Measurements from ENCODE around the gene CFAP410. TPM values are rescaled to one million over a fixed set of nuclear protein-coding genes. Genes with fewer than 3 reads are reported as not detected.

CFAP410 gene
- total RNA-seq, 3 donors from 2014 or later, result 22.0 to 33.0 (median 26.6) TPM

- Histone ChIP-seq H3K9me3 (no peaks in the 10 kb centered on the region), H3K4me1 (ENCODE audit: low read depth) (no peaks in the 10 kb centered on the region), H3K4me3 (no peak overlapping the region), H3K36me3 (ENCODE audit: low read depth) (peaks cover 4% of the 10 kb centered on the region)
- ATAC-seq (peak; percentile 9), DNase-seq (no peak)
- TF ChIP-seq CTCF (IDR thresholded peaks at IDR 0.05), result no peak
- intact Hi-C loops (cut with DNase I, micrococcal nuclease), result no loop called here
Measured at GRCh38 chr21:44329086-44329889, 9.9 kb downstream of the CFAP410 start.

GRCh38 chr21:44328242-44328895, 10.8 kb downstream of the CFAP410 start:
- Histone ChIP-seq H3K36me3 (ENCODE audit: low read depth) (peaks cover 4% of the 10 kb centered on the region), H3K9me3 (no peaks in the 10 kb centered on the region), H3K4me1 (ENCODE audit: low read depth) (no peaks in the 10 kb centered on the region), H3K4me3 (no peak overlapping the region)
- no peak for TF ChIP-seq CTCF (IDR thresholded peaks at IDR 0.05)
- intact Hi-C loops (cut with DNase I, micrococcal nuclease), result no loop called here
- no peak for DNase-seq
- peak; percentile 5 for ATAC-seq

DNA sequence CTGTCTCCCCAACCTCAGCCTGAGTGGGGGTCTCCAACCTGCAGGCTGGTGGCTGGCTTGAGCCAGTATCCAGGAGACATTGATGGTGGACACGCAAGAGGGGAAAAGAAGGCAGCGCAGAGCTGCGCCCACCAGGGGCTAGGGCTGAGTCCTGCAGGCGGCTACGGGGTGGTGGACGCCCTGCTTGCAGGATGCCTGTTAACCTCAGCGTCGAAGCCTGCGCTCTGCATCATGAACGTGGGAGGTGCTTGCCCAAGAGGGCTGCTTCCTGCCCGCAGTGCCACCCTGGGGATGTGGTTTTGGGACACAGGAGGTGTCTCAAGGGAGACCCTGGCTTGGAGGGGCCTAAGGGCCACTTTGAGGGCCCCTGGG, 11.6 kb downstream of the CFAP410 start:
- ATAC-seq (no peak), DNase-seq (no peak)
- Histone ChIP-seq H3K4me3 (no peak overlapping the region), H3K9me3 (no peaks in the 10 kb centered on the region), H3K36me3 (ENCODE audit: low read depth) (peaks cover 4% of the 10 kb centered on the region), H3K4me1 (ENCODE audit: low read depth) (no peaks in the 10 kb centered on the region)
- TF ChIP-seq CTCF (IDR thresholded peaks at IDR 0.05), result no peak
- intact Hi-C loops (cut with DNase I, micrococcal nuclease), result no loop called here

- no peak for TF ChIP-seq CTCF (IDR thresholded peaks at IDR 0.05)
- Histone ChIP-seq H3K9me3 (no peaks in the 10 kb centered on the region), H3K4me1 (ENCODE audit: low read depth) (no peaks in the 10 kb centered on the region), H3K36me3 (ENCODE audit: low read depth) (peaks cover 8% of the 10 kb centered on the region), H3K4me3 (no peak overlapping the region)
- no peak for DNase-seq
- intact Hi-C loops (cut with DNase I, micrococcal nuclease), result no loop called here
- no peak for ATAC-seq
Measured at GRCh38 chr21:44326716-44327602, 12.2 kb downstream of the CFAP410 start.

- no peak for DNase-seq
- intact Hi-C loops (cut with DNase I, micrococcal nuclease), result no loop called here
- no peak for ATAC-seq
- H3K9me3 ChIP-seq, result no peaks in the 10 kb centered on the region
- H3K36me3 ChIP-seq (ENCODE audit: low read depth), result peaks cover 13% of the 10 kb centered on the region
- TF ChIP-seq CTCF (IDR thresholded peaks at IDR 0.05), result no peak
- no peaks in the 10 kb centered on the region for H3K4me1 ChIP-seq (ENCODE audit: low read depth)
- H3K4me3 ChIP-seq, result no peak overlapping the region
Measured at GRCh38 chr21:44326272-44326647, 12.9 kb downstream of the CFAP410 start.

Data from mucosa of descending colon (tissue), 3 donors.